IMR-90 (cell line): ENCODE data around the gene ETV6. TPM values are rescaled to one million over a fixed set of nuclear protein-coding genes. Genes with fewer than 3 reads are reported as not detected.

Experiments used
- ATAC-seq: fragments of 200-7000 bp; cut with Tn5 transposase; 2 replicates; pipeline ENCODE4 v1.9.1; 2020; ENCODE audit warnings: low read depth, mild to moderate bottlenecking, moderate library complexity
- BruUV-seq: library from RNA; stranded (reverse); fragments of 400-500 nt; replicated peaks from 2 replicates; lab custom pipeline; 2021; lab: Mats Ljungman, UMichigan
- CTCF ChIA-PET: fragments of 300-600 bp; formaldehyde crosslinking; extraction: SDS; loops from one replicate; lab custom pipeline; 2021; ENCODE audit warnings: antibody characterized with exemption; lab: Yijun Ruan, JAX
- POLR2A ChIA-PET: fragments of 300-600 bp; sonication (Branson Sonifier 250); formaldehyde crosslinking; loops from one replicate; lab custom pipeline; 2022; ENCODE audit warnings: antibody characterized with exemption; ENCODE audit not compliant: unreplicated experiment; lab: Charles Lee
- DNase-seq: peaks from one replicate; pipeline ENCODE4 v3.0.0; 2013
- H2AFZ ChIP-seq: replicated peaks from 2 replicates; pipeline ENCODE3; 2013; ENCODE audit warnings: low read length, mild to moderate bottlenecking; ENCODE audit not compliant: poor library complexity
- H2AK5ac ChIP-seq: 2 replicates; pipeline ENCODE4 v1.6.1; 2013; ENCODE audit warnings: low read depth, low read length, inconsistent platforms
- H2AK9ac ChIP-seq: replicated peaks from 2 replicates; pipeline ENCODE3; 2013; ENCODE audit warnings: mild to moderate bottlenecking, low read depth, low read length, moderate library complexity; ENCODE audit not compliant: poor library complexity
- H2BK120ac ChIP-seq: 2 replicates; pipeline ENCODE4 v1.6.1; 2013; ENCODE audit warnings: low read depth, low read length, inconsistent platforms
- H2BK15ac ChIP-seq: 3 replicates; pipeline ENCODE4 v1.6.1; 2013; ENCODE audit warnings: low read depth, low read length, inconsistent platforms
- H2BK20ac ChIP-seq: 2 replicates; pipeline ENCODE4 v1.6.1; 2013; ENCODE audit warnings: low read depth, mild to moderate bottlenecking, inconsistent platforms, low read length, moderate library complexity
- H2BK5ac ChIP-seq: 2 replicates; pipeline ENCODE4 v1.6.1; 2013; ENCODE audit warnings: mild to moderate bottlenecking, low read depth, low read length, inconsistent platforms; ENCODE audit not compliant: poor library complexity, severe bottlenecking
- H3K14ac ChIP-seq: replicated peaks from 2 replicates; pipeline ENCODE4 v1.6.1; 2013; ENCODE audit warnings: low read depth, low read length, inconsistent platforms
- H3K18ac ChIP-seq: 2 replicates; pipeline ENCODE4 v1.6.1; 2013; ENCODE audit warnings: low read depth, low read length, control low read depth
- H3K23ac ChIP-seq: 2 replicates; pipeline ENCODE4 v1.6.1; 2013; ENCODE audit warnings: low read depth, low read length, inconsistent platforms
- H3K27ac ChIP-seq: 2 replicates; pipeline ENCODE4 v1.5.1; 2013; ENCODE audit warnings: mild to moderate bottlenecking, control low read depth, low read length; ENCODE audit not compliant: insufficient read depth
- H3K27me3 ChIP-seq: 2 replicates; pipeline ENCODE4 v1.6.1; 2013; ENCODE audit warnings: low read length; ENCODE audit not compliant: control insufficient read depth, insufficient read depth
- H3K36me3 ChIP-seq: 2 replicates; pipeline ENCODE4 v1.6.1; 2013; ENCODE audit warnings: low read length, mixed read lengths; ENCODE audit not compliant: control insufficient read depth, insufficient read depth
- H3K4ac ChIP-seq: 2 replicates; pipeline ENCODE4 v1.6.1; 2013; ENCODE audit warnings: low read depth, low read length, inconsistent platforms
- H3K4me1 ChIP-seq: 2 replicates; pipeline ENCODE4 v1.6.1; 2013; ENCODE audit warnings: low read length, mixed read lengths; ENCODE audit not compliant: control insufficient read depth, insufficient read depth
- H3K4me2 ChIP-seq: 2 replicates; pipeline ENCODE4 v1.6.1; 2013; ENCODE audit warnings: low read depth, mild to moderate bottlenecking, control low read depth, low read length, moderate library complexity
- H3K4me3 ChIP-seq: 2 replicates; pipeline ENCODE4 v1.5.1; 2013; ENCODE audit warnings: low read depth, mild to moderate bottlenecking, control low read depth, low read length, moderate library complexity; ENCODE audit not compliant: insufficient read depth
- H3K56ac ChIP-seq: 2 replicates; pipeline ENCODE4 v1.6.1; 2013; ENCODE audit warnings: low read length, inconsistent platforms; ENCODE audit not compliant: insufficient read depth; ENCODE audit errors: extremely low read depth
- H3K79me1 ChIP-seq, 2 experiments: 2 replicates each; pipeline ENCODE4 v1.6.1; 2013; ENCODE audit warnings: low read length in 2 of 2, inconsistent platforms in 1 of 2, low read depth in 1 of 2
- H3K9ac ChIP-seq: 2 replicates; pipeline ENCODE4 v1.6.1; 2013; ENCODE audit warnings: low read depth, low read length, control low read depth
- H3K9me1 ChIP-seq: 2 replicates; pipeline ENCODE4 v1.6.1; 2013; ENCODE audit warnings: low read length, inconsistent platforms; ENCODE audit not compliant: insufficient read depth
- H3K9me3 ChIP-seq: 2 replicates; pipeline ENCODE4 v1.6.1; 2013; ENCODE audit warnings: low read length; ENCODE audit not compliant: control insufficient read depth, insufficient read depth
- H4K20me1 ChIP-seq: 2 replicates; pipeline ENCODE4 v1.6.1; 2013; ENCODE audit warnings: low read length, inconsistent platforms; ENCODE audit not compliant: insufficient read depth
- H4K5ac ChIP-seq: 2 replicates; pipeline ENCODE4 v1.6.1; 2013; ENCODE audit warnings: mild to moderate bottlenecking, low read depth, low read length, control low read depth
- H4K8ac ChIP-seq, 2 experiments: 2 replicates each; pipeline ENCODE4 v1.6.1; 2013; ENCODE audit warnings: low read depth in 2 of 2, low read length in 2 of 2, control low read depth in 1 of 2, inconsistent platforms in 1 of 2
- H4K91ac ChIP-seq: 2 replicates; pipeline ENCODE4 v1.6.1; 2013; ENCODE audit warnings: low read depth, low read length, inconsistent platforms; ENCODE audit not compliant: insufficient read depth
- BHLHE40 ChIP-seq: fragments of 150-350 bp; IDR thresholded peaks from 2 replicates; pipeline ENCODE4 v1.6.1; 2016; ENCODE audit warnings: mild to moderate bottlenecking, low read depth, low read length
- CHD1 ChIP-seq: IDR thresholded peaks from 2 replicates; pipeline ENCODE4 v1.6.1; 2012; ENCODE audit warnings: low read depth, low read length, improper control_type of control experiment
- CTCF ChIP-seq: conservative IDR thresholded peaks from 2 replicates; pipeline ENCODE4 v1.5.1; 2012; ENCODE audit warnings: mild to moderate bottlenecking, low read depth, low read length, improper control_type of control experiment
- FOS ChIP-seq: fragments of 150-350 bp; IDR thresholded peaks from 2 replicates; pipeline ENCODE4 v1.6.1; 2016; ENCODE audit warnings: low read depth, low read length
- MAZ ChIP-seq: IDR thresholded peaks from 2 replicates; pipeline ENCODE4 v1.6.1; 2012; ENCODE audit warnings: low read depth, mild to moderate bottlenecking, low read length, improper control_type of control experiment, moderate library complexity, borderline replicate concordance
- MXI1 ChIP-seq: IDR thresholded peaks from 2 replicates; pipeline ENCODE4 v1.6.1; 2012; ENCODE audit warnings: low read depth, mild to moderate bottlenecking, low read length, moderate library complexity, borderline replicate concordance
- POLR2A ChIP-seq: IDR thresholded peaks from 2 replicates; pipeline ENCODE4 v1.6.1; 2012; ENCODE audit warnings: mild to moderate bottlenecking, low read depth, low read length
- RAD21 ChIP-seq: IDR thresholded peaks from 2 replicates; pipeline ENCODE4 v1.6.1; 2012; ENCODE audit warnings: low read length, improper control_type of control experiment
- RCOR1 ChIP-seq: IDR thresholded peaks from 2 replicates; pipeline ENCODE4 v1.6.1; 2012; ENCODE audit warnings: mild to moderate bottlenecking, low read length, improper control_type of control experiment; ENCODE audit not compliant: insufficient replicate concordance
- SMC3 ChIP-seq: fragments of 150-350 bp; IDR thresholded peaks from 2 replicates; pipeline ENCODE4 v1.6.1; 2016; ENCODE audit warnings: low read depth, mild to moderate bottlenecking, antibody characterized with exemption, low read length, moderate library complexity
- WGBS, 2 experiments: methylation state at CpG; one replicate each; pipeline versions ENCODE4 v1.1.5 to v1.1.7; 2013; ENCODE audit warnings: missing lambda C conversion rate in 2 of 2; ENCODE audit not compliant: insufficient read length in 1 of 2; ENCODE audit errors: extremely low coverage in 2 of 2; 5-methylcytosine and 5-hydroxymethylcytosine counted together
- dilution Hi-C: fragments of 300-500 bp; cut with HindIII; formaldehyde crosslinking; loops from one replicate; pipeline ENCODE4 v1.14.3; 2018; ENCODE audit warnings: low sequenced_read_pairs; ENCODE audit not compliant: unreplicated experiment
- in situ Hi-C: fragments of 300-500 bp; cut with MboI; formaldehyde crosslinking; loops from 3 replicates; pipeline ENCODE4 v1.14.3; 2019; ENCODE audit warnings: low sequenced_read_pairs, inconsistent platforms, mixed read lengths
- intact Hi-C: fragments of 100-400 bp; cut with micrococcal nuclease; formaldehyde crosslinking; loops from 2 replicates; pipeline ENCODE4 v1.10.0; 2022
- polyA plus RNA-seq, 3 experiments: library from polyadenylated mRNA; depleted of rRNA; stranded (reverse); fragments of >200 nt; gene quantifications; 2 replicates each; pipeline ENCODE4 v1.2.3, GENCODE V29; 2012; ENCODE audit warnings: low replicate concordance in 1 of 3
- total RNA-seq: library from RNA; depleted of rRNA; stranded (reverse); fragments of >200 nt; gene quantifications from 2 replicates; pipeline ENCODE4 v1.2.3, GENCODE V29; 2012
- TF ChIP-seq, protein P1 (sequence below): fragments of 150-350 bp; IDR thresholded peaks from 2 replicates; pipeline ENCODE4 v1.6.1; 2016; ENCODE audit warnings: low read depth, mild to moderate bottlenecking, low read length, moderate library complexity, borderline replicate concordance
- TF ChIP-seq, protein P2 (sequence below): fragments of 150-350 bp; IDR thresholded peaks from 2 replicates; pipeline ENCODE4 v1.6.1; 2017; ENCODE audit warnings: mild to moderate bottlenecking, antibody characterized with exemption, low read length, low read depth

Gene ETV6
- total and polyA plus RNA-seq, 2 of the 4 experiments (the other 2 are of a cell fraction), result 8.4 to 9.9 TPM

DNA sequence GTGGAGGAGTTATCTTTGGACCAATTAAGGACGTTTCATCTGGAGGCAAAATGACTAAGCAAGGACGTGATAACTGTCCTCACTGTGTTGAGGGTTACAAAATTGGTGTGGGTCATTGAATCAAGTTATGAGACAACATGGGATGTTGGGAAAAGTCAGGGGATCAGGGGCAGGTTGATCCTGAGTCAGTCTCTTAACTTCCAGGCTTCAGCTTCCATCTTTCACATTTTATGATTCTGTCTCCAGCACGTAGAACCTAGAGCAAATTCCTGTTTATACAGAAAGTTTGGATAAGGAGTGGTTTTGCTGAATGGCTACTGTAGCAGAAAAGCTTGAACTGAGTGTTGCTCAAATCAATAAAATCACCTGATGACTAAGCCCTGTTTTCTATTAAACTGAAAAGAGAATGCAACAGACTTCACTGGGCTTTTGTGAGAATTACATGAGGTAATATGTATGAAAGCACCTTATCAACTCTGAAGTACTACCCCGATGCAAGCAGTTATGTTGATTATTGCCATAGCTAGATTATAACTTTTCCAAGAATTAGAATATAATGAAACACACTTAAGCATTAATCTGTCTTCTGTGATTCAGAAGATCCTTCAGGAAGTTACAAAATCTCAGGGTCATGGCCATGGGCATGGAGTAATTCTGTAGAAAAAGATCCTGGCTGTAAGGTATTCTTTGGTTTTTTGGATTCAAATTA is 184.8 kb downstream of the ETV6 start (continued):
- no peak for TF ChIP-seq MAZ

- Histone ChIP-seq H3K14ac (no peak overlapping the region), H2AK5ac (no peak overlapping the region), H3K27me3 (no peaks in the 10 kb centered on the region), H3K4me1 (peaks cover 14% of the 10 kb centered on the region), H4K91ac (no peak overlapping the region), H3K4ac (no peak overlapping the region), H3K9me1 (peaks cover 14% of the 10 kb centered on the region), H4K8ac (no peak overlapping the region), H3K56ac (no peak overlapping the region), H3K4me2 (no peak overlapping the region), H3K23ac (no peak overlapping the region), H4K20me1 (no peaks in the 10 kb centered on the region; the same call in 1 of the 2 replicates), H3K27ac (no peak overlapping the region), H2BK5ac (no peak overlapping the region), H2AK9ac (no peak overlapping the region), H4K5ac (no peak overlapping the region), H3K79me1 (peaks cover 28 to 53% of the 10 kb centered on the region in 2 experiments), H3K18ac (no peak overlapping the region), H2BK20ac (no peak overlapping the region), H3K4me3 (no peak overlapping the region), H2AFZ (no peak overlapping the region), H2BK120ac (no peak overlapping the region), H3K36me3 (peaks cover 5% of the 10 kb centered on the region; the same call in 1 of the 2 replicates), H3K9me3 (no peaks in the 10 kb centered on the region), H3K9ac (no peak overlapping the region), H2BK15ac (no peak overlapping the region)
- DNase-seq (no peak), ATAC-seq (no peak)
- ChIA-PET CTCF (no interaction called here), POLR2A (no interaction called here)
- dilution Hi-C loops, result no loop called here
- in situ Hi-C loops, result no loop called here
- intact Hi-C loops, result no loop called here
- BruUV-seq, result no TSS peak
- WGBS, 2 experiments, result no CpG with 5 or more reads among the region's 3 CpGs
- no peak for TF ChIP-seq MXI1
- TF ChIP-seq FOS, result no peak
- TF ChIP-seq, protein P1, sequence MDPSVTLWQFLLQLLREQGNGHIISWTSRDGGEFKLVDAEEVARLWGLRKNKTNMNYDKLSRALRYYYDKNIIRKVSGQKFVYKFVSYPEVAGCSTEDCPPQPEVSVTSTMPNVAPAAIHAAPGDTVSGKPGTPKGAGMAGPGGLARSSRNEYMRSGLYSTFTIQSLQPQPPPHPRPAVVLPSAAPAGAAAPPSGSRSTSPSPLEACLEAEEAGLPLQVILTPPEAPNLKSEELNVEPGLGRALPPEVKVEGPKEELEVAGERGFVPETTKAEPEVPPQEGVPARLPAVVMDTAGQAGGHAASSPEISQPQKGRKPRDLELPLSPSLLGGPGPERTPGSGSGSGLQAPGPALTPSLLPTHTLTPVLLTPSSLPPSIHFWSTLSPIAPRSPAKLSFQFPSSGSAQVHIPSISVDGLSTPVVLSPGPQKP, result no peak
- TF ChIP-seq CHD1, result no peak
- no peak for TF ChIP-seq MAZ
- TF ChIP-seq SMC3, result no peak
- no peak for TF ChIP-seq POLR2A
- TF ChIP-seq RCOR1, result no peak
- TF ChIP-seq CTCF, result no peak
- TF ChIP-seq, protein P2, sequence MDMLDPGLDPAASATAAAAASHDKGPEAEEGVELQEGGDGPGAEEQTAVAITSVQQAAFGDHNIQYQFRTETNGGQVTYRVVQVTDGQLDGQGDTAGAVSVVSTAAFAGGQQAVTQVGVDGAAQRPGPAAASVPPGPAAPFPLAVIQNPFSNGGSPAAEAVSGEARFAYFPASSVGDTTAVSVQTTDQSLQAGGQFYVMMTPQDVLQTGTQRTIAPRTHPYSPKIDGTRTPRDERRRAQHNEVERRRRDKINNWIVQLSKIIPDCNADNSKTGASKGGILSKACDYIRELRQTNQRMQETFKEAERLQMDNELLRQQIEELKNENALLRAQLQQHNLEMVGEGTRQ, result no peak
- no peak for TF ChIP-seq BHLHE40
- TF ChIP-seq RAD21, result no peak
These were observed 185.5 kb downstream of the ETV6 start for GRCh38 chr12:11834931-11835330.
